ENCODE data around the gene HDHD3.

DNA sequence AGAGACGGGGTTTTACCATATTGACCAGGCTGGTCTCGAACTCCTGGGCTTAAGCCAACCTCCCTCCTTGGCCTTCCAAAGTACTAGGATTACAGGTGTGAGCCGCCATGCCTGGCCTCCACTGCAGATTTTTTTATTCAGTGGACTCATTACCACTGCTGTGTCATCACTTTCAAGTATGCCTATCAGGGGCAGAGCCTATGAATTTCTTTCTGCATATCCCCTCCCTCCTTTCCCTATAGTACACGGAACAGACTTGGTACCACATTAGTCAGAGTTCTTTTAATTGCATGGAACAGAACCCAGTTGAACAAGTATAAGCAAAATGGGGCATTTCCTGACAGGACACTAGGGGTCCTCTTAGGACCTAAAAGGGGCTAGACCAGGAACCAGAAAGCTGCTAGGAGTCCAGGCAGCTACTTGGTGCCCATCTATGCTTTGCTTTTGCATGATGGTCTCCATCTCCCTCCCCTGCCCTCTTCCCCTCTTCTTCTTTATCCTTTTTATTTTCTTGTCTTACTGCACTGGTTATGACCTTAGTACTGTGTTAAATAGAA is 21.7 kb downstream of the HDHD3 start:
- TF ChIP-seq, protein P1, sequence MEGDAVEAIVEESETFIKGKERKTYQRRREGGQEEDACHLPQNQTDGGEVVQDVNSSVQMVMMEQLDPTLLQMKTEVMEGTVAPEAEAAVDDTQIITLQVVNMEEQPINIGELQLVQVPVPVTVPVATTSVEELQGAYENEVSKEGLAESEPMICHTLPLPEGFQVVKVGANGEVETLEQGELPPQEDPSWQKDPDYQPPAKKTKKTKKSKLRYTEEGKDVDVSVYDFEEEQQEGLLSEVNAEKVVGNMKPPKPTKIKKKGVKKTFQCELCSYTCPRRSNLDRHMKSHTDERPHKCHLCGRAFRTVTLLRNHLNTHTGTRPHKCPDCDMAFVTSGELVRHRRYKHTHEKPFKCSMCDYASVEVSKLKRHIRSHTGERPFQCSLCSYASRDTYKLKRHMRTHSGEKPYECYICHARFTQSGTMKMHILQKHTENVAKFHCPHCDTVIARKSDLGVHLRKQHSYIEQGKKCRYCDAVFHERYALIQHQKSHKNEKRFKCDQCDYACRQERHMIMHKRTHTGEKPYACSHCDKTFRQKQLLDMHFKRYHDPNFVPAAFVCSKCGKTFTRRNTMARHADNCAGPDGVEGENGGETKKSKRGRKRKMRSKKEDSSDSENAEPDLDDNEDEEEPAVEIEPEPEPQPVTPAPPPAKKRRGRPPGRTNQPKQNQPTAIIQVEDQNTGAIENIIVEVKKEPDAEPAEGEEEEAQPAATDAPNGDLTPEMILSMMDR (IDR thresholded peaks at IDR 0.05; ENCODE audit: insufficient read depth, low read depth, low read length) = peak; percentile 4
- no peak for TF ChIP-seq EZH2 (IDR thresholded peaks at IDR 0.05; ENCODE audit: insufficient read depth, low read length)
